Activated naive CD8-positive, alpha-beta T cell treated with anti-CD3 and anti-CD28 coated beads, Interleukin-2, amount 50 U/mL, for 24 hours (primary cell): ENCODE data around the gene GRIP1.
A peak's percentile ranks its signal among the peaks of the same experiment; 100 is the strongest.

Experiments used
- ATAC-seq: fragments of 150-1000 bp; cut with Tn5 transposase; one replicate; pipeline ENCODE4 v1.10.0; 2021
- DNase-seq: peaks from one replicate; pipeline ENCODE4 v3.0.0; 2021
- H3K27ac Mint-ChIP-seq: one replicate; pipeline ENCODE4 v1.8.0; 2021; ENCODE audit warnings: mild to moderate bottlenecking, mixed read lengths
- H3K27me3 Mint-ChIP-seq: one replicate; pipeline ENCODE4 v1.8.0; 2021; ENCODE audit warnings: mixed read lengths
- H3K36me3 Mint-ChIP-seq: one replicate; pipeline ENCODE4 v1.8.0; 2021; ENCODE audit warnings: low read depth, mixed read lengths
- H3K4me1 Mint-ChIP-seq: one replicate; pipeline ENCODE4 v1.8.0; 2021; ENCODE audit warnings: mixed read lengths
- H3K4me3 Mint-ChIP-seq: one replicate; pipeline ENCODE4 v1.8.0; 2021; ENCODE audit warnings: mild to moderate bottlenecking, moderate library complexity, mixed read lengths
- H3K9me3 Mint-ChIP-seq: one replicate; pipeline ENCODE4 v1.8.0; 2021; ENCODE audit warnings: mixed read lengths

Gene GRIP1, protein sequence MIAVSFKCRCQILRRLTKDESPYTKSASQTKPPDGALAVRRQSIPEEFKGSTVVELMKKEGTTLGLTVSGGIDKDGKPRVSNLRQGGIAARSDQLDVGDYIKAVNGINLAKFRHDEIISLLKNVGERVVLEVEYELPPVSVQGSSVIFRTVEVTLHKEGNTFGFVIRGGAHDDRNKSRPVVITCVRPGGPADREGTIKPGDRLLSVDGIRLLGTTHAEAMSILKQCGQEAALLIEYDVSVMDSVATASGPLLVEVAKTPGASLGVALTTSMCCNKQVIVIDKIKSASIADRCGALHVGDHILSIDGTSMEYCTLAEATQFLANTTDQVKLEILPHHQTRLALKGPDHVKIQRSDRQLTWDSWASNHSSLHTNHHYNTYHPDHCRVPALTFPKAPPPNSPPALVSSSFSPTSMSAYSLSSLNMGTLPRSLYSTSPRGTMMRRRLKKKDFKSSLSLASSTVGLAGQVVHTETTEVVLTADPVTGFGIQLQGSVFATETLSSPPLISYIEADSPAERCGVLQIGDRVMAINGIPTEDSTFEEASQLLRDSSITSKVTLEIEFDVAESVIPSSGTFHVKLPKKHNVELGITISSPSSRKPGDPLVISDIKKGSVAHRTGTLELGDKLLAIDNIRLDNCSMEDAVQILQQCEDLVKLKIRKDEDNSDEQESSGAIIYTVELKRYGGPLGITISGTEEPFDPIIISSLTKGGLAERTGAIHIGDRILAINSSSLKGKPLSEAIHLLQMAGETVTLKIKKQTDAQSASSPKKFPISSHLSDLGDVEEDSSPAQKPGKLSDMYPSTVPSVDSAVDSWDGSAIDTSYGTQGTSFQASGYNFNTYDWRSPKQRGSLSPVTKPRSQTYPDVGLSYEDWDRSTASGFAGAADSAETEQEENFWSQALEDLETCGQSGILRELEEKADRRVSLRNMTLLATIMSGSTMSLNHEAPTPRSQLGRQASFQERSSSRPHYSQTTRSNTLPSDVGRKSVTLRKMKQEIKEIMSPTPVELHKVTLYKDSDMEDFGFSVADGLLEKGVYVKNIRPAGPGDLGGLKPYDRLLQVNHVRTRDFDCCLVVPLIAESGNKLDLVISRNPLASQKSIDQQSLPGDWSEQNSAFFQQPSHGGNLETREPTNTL

DNA sequence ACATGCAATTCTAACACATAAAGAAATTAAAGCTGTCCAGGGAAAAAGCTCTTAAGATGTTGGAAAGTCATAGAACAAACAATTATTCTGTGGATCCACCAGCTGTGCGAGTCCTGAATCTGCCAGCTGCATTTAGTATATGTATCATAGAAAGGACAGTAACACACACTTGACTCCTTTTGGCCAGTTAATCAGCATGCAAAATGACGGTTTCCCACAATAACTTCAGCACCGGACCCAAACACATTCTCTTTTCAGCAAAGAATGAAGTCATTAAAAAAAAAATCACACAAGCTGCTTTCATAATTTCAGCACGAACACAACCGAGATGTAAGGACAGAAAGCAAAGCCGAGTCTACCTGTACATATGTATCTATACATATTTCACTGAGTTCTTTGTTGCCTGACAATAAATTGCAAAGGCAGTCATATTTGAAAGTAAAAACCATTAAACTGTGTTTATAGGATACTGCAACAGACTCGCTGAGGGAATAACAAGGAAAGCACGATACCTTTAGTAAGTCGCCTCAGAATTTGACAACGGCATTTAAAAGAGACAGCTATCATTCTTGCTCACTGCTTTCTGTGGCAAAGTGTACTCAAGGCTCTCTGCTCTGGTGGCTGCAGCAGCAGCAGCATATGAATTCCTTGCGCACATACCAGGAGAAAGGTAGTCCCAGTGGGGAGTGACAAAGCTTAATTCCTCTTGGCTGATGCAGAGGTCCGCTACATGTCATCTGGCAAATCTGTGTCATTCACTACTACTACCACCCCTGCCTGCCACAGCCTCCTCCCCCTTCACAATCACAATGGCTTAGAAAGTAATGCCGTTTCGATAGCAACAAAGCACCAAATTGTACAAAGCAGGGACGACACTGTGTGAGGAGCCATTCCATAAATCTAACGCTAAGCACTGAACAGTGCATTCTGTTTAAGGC, at the start of gene GRIP1:
GRIP1 (minus strand) TSS at position 739 of the 938 bp plus-strand sequence; CDS start at position 567, 172 bp downstream.
- Mint-ChIP-seq H3K36me3 (no peaks in the 10 kb centered on the region), H3K27me3 (peaks cover 3% of the 10 kb centered on the region), H3K9me3 (no peaks in the 10 kb centered on the region), H3K4me3 (no peak within 1 kb of the TSS), H3K27ac (no peak within 1 kb of the TSS), H3K4me1 (no peaks in the 10 kb centered on the region)
- ATAC-seq: no peak
- no peak for DNase-seq

DNA sequence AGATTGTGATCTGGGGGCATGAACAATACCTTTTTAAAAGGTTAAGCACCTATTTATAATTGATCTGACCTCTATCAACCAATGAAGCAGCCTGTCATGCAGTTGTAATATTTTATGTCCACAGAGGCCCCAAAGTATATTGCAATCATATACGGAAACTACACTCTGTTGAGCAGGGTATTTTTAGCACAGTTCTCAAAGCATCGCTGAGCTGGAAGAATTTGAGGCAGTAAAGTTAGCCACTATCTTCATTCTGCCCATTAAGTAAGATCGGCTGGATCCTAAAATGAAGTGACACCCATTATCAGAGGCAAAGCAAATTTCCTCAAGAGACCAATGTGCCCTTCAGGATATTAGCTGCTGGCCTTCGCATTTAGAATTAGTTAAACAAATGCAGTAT, 47.7 kb upstream of the GRIP1 start:
- H3K9me3 Mint-ChIP-seq: no peaks in the 10 kb centered on the region
- ATAC-seq (no peak), DNase-seq (no peak)
- H3K4me3 Mint-ChIP-seq: no peak overlapping the region
- H3K4me1 Mint-ChIP-seq: peaks cover 3% of the 10 kb centered on the region
- H3K36me3 Mint-ChIP-seq: no peaks in the 10 kb centered on the region
- no peaks in the 10 kb centered on the region for H3K27me3 Mint-ChIP-seq
- no peak overlapping the region for H3K27ac Mint-ChIP-seq

DNA sequence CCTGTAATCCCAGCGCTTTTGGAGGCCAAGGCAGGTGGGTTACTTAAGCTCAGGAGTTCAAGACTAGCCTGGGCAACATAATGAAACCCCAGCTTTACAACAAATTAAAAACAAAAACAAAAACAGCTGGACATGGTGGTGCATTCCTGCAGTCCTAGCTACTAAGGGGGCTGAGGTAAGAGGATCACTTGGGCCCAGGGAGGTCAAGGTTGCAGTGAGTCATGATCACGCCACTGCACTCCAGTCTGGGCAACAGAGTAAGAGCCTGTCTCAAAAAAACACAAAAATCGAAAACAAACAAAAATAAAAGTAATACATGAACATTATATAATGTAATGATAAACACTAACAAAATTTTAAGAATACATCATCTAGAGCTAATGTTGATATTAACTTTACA, 46.2 kb upstream of the GRIP1 start:
- H3K27me3 Mint-ChIP-seq: no peaks in the 10 kb centered on the region
- H3K4me3 Mint-ChIP-seq: no peak overlapping the region
- DNase-seq (no peak), ATAC-seq (no peak)
- no peak overlapping the region for H3K27ac Mint-ChIP-seq
- H3K9me3 Mint-ChIP-seq: no peaks in the 10 kb centered on the region
- no peaks in the 10 kb centered on the region for H3K36me3 Mint-ChIP-seq
- H3K4me1 Mint-ChIP-seq: peaks cover 3% of the 10 kb centered on the region

DNA sequence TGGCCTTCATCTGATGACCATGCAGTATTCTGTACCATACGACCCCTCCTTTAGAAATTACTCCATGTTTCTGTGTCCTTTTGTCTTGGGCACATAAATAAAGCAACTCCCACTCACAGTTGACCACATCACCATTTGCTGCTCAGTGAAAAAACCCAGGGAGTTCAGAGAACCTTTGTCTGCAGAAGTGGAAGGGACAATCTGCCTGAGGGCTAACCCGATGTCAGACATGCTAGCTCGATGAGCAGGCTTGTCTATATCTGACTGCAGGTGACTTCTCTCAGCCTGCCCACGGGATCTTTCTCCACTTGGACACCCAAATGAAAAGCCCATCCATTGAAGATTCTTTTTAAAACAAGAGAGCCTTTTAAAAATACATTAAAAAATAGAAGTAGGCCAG, 45.7 kb upstream of the GRIP1 start:
- Mint-ChIP-seq H3K27me3 (no peaks in the 10 kb centered on the region), H3K4me3 (no peak overlapping the region), H3K9me3 (no peaks in the 10 kb centered on the region), H3K36me3 (no peaks in the 10 kb centered on the region), H3K4me1 (peaks cover 3% of the 10 kb centered on the region), H3K27ac (no peak overlapping the region)
- DNase-seq (no peak), ATAC-seq (no peak)

DNA sequence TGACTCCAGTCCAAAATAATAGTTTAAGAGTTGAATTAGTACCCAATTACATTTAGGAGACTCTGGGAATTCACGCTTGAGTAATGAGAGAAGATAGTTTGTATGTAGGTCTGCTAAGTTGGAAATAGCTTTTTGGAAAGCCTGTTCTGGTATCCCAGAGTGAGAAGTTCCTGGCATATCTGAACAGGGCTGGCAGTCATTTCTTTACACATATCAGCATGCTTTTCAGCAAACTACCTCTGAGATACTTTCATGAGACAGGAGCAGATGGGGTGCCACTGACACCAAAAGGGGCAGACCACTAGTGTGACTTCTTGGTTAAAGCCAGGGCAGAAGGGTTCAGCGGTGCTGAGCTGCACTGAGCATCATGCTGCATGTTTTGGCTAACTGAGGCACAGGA, 45.1 kb upstream of the GRIP1 start:
- Mint-ChIP-seq H3K4me3 (no peak overlapping the region), H3K36me3 (no peaks in the 10 kb centered on the region), H3K27ac (no peak overlapping the region), H3K9me3 (no peaks in the 10 kb centered on the region), H3K27me3 (no peaks in the 10 kb centered on the region), H3K4me1 (peaks cover 3% of the 10 kb centered on the region)
- ATAC-seq (no peak), DNase-seq (no peak)

DNA sequence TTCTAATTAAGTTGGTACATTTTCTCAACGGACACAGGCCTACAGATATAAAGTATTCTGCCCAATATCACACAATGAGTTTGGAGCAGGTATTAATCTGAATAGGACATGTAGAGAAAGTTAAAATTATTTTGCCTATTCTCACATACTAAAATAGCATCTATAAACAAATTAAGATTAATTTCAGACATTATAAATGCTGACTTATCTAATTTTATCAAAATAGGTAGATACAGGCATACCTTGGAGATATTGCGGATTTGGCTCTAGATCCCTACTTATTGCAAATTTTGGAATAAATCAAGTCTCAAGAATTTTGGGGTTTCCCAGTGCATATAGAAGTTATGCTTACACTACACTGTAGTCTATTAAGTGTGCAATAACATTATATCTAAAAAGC, 41.0 kb upstream of the GRIP1 start:
- H3K4me3 Mint-ChIP-seq: no peak overlapping the region
- H3K27me3 Mint-ChIP-seq: no peaks in the 10 kb centered on the region
- peaks cover under 1% of the 10 kb centered on the region for H3K36me3 Mint-ChIP-seq
- no peak for ATAC-seq
- H3K4me1 Mint-ChIP-seq: peaks cover 15% of the 10 kb centered on the region
- no peak overlapping the region for H3K27ac Mint-ChIP-seq
- H3K9me3 Mint-ChIP-seq: peaks cover 3% of the 10 kb centered on the region
- no peak for DNase-seq

DNA sequence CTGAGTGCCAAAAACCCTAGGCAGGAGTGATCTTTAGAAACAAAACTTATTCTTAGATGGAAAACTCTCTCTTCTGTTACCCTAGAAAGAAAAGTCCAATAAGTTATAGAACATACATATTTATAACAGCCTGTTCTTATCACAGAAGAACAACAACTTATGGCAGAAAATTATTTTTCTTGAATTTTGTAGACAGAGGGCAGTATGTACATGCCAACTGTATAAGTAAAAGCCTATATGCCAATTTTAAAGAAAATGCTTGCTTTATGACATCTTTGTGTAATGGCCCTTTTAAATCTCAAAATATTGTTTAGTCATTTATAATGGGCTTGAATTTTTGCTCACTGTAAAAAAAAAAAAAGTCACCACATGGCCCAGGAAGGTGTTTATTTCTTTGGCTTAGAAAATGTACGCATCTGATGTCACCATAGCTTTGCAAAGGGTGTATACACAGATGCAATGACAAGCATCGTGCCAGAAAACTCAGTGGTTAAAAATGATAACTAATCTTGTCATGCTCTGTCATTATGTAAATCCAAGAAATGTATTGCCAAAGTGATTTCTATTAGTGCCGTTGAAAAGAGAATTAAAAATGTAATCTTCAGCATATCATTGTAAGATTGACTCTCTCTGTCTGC, 38.3 kb upstream of the GRIP1 start:
- no peak overlapping the region for H3K4me3 Mint-ChIP-seq
- DNase-seq: no peak
- H3K27me3 Mint-ChIP-seq: no peaks in the 10 kb centered on the region
- peaks cover 37% of the 10 kb centered on the region for H3K4me1 Mint-ChIP-seq
- H3K27ac Mint-ChIP-seq: no peak overlapping the region
- peaks cover 4% of the 10 kb centered on the region for H3K36me3 Mint-ChIP-seq
- H3K9me3 Mint-ChIP-seq: peaks cover 6% of the 10 kb centered on the region
- no peak for ATAC-seq

DNA sequence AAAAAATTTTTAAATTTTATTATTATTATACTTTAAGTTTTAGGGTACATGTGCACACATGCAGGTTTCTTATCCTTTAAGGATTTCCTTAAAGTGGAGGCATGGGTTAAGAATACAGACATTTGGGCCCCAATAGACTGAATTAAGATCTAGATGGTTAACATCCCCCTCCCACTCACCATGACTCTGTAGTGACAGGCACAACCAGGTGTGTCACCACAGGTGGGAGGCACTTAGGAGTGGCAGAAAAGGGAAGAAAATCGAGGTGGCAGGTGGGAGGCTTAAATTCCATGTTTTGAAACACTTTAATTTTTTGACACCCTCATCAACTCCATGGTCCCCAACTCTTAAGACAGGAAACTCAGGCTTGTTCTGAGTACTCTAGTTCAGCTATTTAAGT, 37.6 kb upstream of the GRIP1 start:
- no peaks in the 10 kb centered on the region for H3K27me3 Mint-ChIP-seq
- H3K4me3 Mint-ChIP-seq: no peak overlapping the region
- no peak for DNase-seq
- H3K9me3 Mint-ChIP-seq: peaks cover 6% of the 10 kb centered on the region
- no peak overlapping the region for H3K27ac Mint-ChIP-seq
- peaks cover 37% of the 10 kb centered on the region for H3K4me1 Mint-ChIP-seq
- no peak for ATAC-seq
- peaks cover 4% of the 10 kb centered on the region for H3K36me3 Mint-ChIP-seq

DNA sequence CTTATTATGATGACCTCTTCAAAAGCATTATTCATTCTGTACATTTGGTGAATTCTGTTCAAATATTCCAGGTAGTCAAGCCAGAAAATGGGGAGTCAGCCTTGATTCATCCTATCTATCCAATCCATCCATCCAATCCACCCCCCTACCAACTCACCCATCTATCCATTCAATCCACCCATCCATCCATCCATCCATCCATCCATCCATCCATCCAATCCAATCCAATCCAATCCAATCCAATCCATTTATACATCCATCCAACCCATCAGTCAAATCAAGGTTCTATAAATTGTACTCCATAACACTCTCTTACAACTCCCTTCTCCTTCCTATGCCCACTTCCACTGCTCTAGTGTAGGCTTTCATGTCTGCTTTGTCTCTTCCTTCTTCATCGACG, 35.8 kb upstream of the GRIP1 start:
- peaks cover 6% of the 10 kb centered on the region for H3K9me3 Mint-ChIP-seq
- H3K36me3 Mint-ChIP-seq: peaks cover 4% of the 10 kb centered on the region
- H3K27ac Mint-ChIP-seq: peak overlapping the region; percentile 7
- H3K4me1 Mint-ChIP-seq: peaks cover 42% of the 10 kb centered on the region
- no peaks in the 10 kb centered on the region for H3K27me3 Mint-ChIP-seq
- DNase-seq (no peak), ATAC-seq (no peak)
- H3K4me3 Mint-ChIP-seq: peak overlapping the region; percentile 47

DNA sequence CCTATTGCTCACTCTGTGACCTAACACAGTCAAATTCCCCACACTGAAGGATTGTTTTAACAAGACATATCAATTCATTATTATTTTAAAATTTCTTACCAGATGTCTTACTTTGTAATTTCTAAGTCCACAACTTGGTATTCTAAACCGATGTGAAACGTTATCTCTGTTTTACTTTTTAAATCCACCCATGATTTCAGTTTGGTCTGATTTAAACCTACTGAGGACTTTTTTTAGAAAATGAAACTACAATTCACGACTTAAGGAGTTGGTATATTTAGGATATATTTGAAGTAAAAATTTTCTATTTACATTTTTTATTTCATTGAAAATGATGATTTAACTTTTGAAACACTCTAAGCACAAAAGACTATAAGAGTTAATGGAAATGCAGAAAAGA, 35.1 kb upstream of the GRIP1 start:
- no peak for ATAC-seq
- H3K27ac Mint-ChIP-seq: no peak overlapping the region
- H3K4me1 Mint-ChIP-seq: peaks cover 49% of the 10 kb centered on the region
- no peaks in the 10 kb centered on the region for H3K27me3 Mint-ChIP-seq
- DNase-seq: no peak
- H3K9me3 Mint-ChIP-seq: peaks cover 6% of the 10 kb centered on the region
- peak overlapping the region; percentile 47 for H3K4me3 Mint-ChIP-seq
- H3K36me3 Mint-ChIP-seq: peaks cover 4% of the 10 kb centered on the region

DNA sequence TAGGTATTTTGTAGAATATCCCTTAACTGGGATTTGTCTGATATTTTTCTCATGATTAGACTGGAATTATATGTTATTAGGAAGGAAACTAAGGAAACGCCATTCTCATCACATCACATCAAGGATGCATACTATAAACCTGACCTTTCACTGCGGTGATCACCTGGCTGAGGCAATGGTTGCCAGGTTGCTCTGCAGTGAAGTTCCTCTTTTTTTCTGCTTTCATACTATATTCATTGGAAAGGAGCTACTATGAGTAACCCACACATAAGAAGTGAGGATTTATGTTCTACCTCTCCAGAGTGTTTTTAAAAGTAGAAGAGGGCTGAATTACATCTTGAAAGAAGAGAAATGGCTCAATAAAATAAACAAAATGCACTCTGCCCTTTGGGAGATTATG, 31.0 kb upstream of the GRIP1 start:
- H3K9me3 Mint-ChIP-seq: peaks cover 4% of the 10 kb centered on the region
- no peak overlapping the region for H3K27ac Mint-ChIP-seq
- no peak for DNase-seq
- no peak for ATAC-seq
- H3K27me3 Mint-ChIP-seq: no peaks in the 10 kb centered on the region
- H3K36me3 Mint-ChIP-seq: peaks cover 4% of the 10 kb centered on the region
- peaks cover 39% of the 10 kb centered on the region for H3K4me1 Mint-ChIP-seq
- H3K4me3 Mint-ChIP-seq: no peak overlapping the region

DNA sequence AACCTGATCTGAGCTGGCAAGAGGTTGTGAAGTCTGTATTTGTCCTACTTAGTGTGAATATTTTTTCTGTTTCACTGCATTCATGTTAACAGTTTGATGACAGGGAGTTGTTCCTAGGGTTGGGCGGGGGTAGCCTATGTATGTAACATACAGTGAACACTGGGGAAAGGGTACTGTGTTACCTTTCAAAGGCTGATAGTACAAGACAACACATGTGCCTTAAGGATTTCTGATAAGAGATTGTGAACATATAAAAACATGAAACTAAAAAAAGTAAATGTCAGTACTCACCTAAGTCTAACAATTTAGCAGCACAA, 30.5 kb upstream of the GRIP1 start:
- H3K4me3 Mint-ChIP-seq: no peak overlapping the region
- no peaks in the 10 kb centered on the region for H3K27me3 Mint-ChIP-seq
- H3K9me3 Mint-ChIP-seq: no peaks in the 10 kb centered on the region
- no peak for ATAC-seq
- no peaks in the 10 kb centered on the region for H3K36me3 Mint-ChIP-seq
- DNase-seq: no peak
- H3K4me1 Mint-ChIP-seq: peaks cover 34% of the 10 kb centered on the region
- no peak overlapping the region for H3K27ac Mint-ChIP-seq

DNA sequence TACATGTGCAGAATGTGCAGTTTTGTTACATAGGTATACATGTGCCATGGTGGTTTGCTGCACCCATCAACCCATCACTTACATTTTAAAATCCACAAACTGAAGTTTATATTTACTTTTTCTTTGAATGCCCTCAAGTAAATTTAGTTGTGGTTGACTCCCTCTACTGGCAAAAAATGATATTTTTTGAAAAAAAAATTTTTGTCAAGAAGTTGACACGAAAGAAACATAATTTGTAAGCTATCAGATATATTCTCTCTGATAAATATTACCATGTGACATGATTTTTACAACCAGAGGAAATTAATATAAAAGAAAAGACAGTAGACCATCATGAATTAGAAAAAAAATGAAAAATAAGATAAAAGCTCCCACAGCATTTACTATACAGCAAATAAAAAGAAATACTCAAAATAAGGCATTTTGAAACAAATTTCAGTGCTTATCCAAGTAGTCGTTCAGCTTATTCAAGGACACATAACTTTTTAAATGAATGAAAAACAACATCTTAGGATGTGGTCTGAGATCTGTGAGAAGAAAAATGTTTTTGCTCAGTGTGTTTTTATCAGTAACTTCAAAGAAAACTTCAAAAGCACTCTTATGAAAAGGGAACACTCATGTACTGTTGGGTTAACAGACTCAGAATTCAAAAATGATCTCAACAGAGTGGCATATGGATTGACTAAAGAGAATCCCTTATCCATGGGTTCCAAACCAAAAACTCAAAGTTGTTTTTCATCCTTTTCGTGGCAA, 30.0 kb upstream of the GRIP1 start:
- ATAC-seq: no peak
- Mint-ChIP-seq H3K4me1 (peaks cover 33% of the 10 kb centered on the region), H3K4me3 (no peak overlapping the region), H3K27ac (no peak overlapping the region), H3K27me3 (no peaks in the 10 kb centered on the region), H3K9me3 (no peaks in the 10 kb centered on the region), H3K36me3 (no peaks in the 10 kb centered on the region)
- no peak for DNase-seq
